NCI-H345 treated with DMSO at 0.1 percent for 48 hours (cell line): ENCODE results near the gene PPP2R2C.

Source experiments
- DNase-seq: peaks from one replicate; lab custom pipeline; 2025; ENCODE audit not compliant: unreplicated experiment; lab: John Stamatoyannopoulos, UW

Gene PPP2R2C

DNA sequence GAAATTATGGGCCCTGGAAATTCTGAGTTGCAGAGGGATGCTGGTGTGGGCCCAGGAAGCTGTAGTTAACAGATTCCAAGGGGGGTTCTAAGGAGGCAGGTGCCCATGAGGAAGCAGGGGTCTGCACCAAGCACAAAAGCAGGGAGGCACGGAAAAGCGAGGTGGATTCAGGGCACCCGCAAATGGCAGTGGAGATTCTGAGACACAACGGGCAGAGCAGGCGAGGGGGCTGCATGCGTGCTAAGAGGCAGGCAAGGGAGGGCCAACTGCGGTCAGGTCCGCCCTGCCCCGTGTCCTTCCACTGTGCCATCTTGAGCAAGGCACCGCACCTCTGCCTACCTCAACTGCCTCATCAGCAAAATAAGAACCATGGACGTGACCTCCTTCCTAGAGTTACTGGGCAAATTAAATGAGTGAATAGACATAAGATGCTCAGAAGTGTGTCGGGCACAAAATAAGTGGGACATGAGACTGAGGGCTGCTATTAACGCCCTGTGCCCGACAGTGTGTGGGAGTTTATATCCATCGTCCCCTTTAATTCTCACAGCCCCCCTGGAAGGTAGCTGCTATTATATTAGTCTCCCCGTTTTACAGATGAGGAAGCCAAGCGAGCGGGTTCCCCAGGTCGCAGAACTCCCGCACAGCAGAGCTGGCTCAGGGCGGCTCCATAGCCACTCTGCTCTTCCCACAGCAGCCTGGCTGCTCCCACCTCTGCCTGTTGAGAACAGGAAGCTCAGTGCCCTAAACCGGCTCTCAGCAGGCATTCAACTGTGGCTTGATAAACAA lies 67.6 kb downstream of the PPP2R2C start:
- DNase-seq = peak; percentile 43

DNA sequence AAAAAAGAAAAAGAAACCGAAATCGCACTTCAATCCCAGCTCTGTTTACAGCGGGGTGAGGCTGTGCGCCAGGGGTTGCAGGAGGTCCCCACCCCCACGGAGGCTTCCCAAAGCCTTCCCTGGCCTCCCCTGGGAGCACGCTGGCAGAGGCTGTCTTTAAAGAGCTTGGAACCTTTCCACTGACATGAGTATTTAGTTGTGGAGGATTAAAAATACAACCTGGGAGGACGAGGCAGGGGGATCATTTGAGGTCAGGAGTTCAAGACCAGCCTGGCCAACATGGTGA lies 69.1 kb downstream of the PPP2R2C start:
- DNase-seq = no peak

DNA sequence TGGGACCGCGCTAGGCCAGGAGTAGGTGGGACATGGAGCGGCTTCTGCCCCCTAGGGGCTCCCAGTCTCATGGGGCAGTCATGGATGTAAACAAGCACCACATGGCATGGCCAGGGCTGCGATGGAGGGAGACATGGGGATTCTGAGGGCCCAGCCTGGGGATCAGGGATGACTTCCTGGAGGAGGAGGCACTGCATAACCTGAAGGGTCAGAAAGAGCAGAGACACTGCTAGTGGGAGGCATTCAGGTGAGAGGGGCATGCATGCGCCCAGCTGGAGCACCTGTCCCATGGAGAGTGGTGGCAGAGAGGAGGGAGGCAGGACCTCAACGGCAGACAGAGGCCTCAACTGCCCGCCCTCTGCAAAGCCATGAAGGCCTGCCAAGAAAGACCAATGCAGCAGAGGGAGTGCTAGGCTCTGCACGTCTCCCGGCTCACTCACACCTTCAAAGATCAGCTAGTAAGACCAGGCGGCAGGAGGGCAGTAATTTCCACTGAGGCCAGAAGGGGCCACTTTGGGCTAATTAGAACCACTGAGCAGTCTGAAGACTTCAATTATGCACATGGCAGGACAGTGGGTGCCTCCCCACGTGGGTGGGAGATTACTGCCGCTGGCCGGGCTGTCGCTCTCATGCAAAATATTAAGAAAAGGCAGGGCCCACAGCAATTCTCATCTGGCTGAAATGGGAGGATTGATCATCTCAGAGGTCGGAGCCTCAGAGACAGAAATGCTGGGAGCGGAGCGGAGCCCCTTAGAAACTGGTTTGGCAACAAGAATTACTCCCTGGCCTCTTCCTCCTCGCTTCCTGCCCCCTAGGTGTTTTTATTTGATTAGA lies 69.6 kb downstream of the PPP2R2C start:
- DNase-seq = no peak

DNA sequence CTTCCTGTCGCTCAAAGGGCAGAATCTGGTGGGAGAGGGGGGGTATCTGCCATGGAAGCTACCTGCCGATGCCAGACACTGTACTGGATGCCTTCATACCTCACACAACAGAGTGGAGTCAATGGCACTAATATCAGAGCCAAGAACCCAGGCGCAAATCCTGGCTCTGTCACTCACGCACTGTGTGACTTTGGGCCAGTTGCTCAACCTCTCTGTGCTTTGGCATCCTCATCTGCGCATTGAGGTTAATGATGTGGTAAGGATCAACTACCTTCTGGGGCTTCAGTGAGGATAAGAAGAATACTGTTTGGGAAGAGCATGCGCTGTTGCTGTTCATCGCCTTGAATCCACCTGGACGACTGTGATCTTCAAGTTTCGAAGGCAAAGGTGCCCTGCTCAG lies 70.6 kb downstream of the PPP2R2C start:
- no peak for DNase-seq

DNA sequence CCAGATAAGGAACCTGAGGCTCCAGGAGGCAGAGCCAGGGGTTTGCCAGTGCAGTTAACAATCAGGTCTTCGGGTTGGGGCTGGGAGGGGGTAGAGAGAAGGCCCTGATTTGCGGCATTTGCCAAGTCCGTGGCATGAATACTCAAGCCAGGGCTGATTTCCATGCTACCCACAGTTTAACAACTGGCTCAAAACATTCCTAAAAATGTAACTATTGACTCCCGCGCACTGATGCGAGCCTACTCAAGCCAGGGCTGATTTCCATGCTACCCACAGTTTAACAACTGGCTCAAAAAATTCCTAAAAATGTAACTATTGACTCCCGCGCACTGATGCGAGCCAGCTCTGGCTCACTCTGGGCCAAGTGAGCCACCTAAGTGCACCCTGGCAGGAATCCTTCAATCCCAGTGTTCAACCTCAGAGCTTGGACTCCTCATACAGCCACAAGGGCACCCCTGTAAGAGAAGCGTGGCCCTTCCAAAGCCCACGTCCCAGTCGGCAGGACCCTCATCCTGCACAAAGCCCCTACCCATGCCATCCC lies 75.6 kb downstream of the PPP2R2C start:
- DNase-seq = no peak

DNA sequence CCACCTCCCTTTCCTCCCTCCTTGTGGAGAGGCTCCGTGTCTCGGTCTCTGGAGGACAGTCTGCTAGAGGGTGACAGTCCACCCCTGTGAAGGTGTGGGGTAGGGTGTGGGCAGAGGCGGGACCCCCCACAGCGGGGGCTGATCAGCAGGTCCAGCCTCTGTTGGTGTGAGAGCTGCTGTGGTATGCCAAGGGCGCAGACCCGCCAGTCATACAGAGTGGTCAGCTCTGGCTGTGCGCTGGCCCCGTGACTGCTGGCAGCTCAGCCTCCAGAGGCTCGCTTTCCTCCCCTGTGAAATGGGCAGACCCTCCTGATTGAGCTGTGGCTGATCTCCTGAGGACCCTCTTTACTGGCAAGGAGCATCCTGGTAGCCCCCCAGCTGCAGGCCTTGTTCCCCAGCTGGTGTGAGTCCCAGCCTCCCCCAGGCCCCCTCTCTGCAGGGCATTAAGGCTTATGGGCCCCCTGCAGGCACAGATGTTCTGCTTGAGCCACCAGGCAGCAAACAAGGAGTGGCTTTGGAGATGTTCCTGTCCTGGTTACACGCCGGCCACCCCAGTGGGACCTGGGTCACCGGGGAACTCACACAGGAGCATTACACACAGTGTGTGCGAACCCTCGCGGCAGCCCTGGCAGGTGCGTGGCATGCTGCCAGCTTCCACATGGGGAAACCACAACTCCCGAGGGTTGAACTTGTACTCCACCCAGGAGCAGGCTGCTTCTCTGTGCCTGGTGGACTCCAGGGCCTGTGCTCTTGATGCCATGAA lies 76.8 kb downstream of the PPP2R2C start:
- DNase-seq = no peak

DNA sequence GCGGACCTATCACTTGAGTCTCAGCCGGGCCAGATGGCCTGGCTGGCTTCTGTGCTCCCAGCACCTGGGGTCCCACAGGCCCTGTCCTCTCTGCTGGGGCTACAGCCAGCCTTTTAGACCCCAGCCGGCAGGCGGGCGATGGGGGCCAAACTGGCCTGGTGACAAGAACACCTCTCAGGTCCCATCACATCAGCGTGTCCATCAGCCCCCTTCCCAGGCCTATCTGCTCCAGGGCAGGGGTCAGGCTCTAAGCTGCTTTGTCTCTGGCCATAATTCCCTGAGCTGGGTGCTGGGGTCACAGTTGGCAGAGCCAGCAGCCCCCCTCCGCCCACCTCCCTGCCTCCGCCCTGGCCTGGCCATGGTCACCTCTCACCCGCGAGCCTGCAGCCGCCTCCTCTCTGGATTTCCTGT lies 77.7 kb downstream of the PPP2R2C start:
- DNase-seq = no peak

DNA sequence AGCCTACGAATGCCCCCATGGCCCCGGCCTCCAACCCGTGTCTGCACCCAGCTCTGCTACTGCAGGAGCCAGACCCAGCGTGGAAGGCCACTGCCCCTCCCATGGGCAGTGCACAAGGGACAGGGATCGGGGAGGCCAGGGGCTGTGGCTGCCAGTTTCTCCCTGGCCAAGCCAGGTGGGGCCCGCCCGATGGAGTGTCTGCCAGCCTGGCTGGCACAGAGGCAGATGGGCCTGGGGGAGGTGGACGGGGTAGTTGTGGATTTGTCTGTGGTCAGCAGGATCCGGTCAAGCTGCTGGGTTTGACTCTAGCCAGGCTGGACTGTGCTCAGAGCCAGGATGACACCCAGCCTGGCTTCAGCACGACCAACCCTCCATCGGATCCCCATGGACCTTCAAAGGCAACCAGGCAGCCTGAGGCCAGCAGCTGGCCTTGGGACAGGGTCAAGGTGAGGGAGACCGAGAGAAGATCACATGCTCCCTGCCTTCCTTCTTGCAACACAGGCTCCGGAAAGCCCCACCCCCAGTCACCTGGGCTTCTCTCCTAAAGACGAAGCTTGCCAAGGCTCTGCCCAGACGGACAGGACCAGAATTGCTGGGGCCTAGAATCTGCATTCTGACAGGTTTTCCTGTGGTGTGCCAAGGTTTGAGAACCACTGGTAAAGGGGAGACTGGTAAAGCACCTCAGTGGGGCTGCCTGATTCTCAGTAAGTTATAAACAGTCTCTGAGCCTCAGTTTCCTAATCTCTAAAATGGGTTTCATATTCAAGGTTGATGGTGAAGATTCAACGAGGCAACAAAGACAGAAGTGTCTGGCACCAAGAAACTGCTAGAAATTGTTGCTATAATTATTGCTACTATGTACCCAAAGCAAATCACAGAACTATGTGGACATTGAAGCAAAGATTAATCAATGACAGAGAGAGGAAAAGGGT lies 78.6 kb downstream of the PPP2R2C start:
- DNase-seq = no peak

DNA sequence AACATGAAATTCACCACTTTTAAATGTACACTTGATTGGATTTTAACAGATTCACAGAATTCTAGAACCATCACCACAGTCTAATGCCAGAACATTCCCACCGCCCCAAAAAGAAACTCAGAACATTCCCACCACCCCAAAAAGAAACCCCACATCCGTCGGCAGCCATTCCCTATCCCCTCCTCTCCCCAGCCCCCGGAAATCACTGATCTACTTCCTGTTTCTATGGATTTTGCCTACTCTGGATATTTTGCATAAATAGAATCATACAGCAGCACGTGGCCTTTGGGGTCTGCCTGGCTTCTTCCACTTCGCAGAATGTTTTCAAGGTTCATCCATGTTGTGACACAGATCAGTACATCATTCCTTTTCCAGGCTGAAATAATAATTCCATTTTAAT lies 79.3 kb downstream of the PPP2R2C start:
- DNase-seq = no peak

DNA sequence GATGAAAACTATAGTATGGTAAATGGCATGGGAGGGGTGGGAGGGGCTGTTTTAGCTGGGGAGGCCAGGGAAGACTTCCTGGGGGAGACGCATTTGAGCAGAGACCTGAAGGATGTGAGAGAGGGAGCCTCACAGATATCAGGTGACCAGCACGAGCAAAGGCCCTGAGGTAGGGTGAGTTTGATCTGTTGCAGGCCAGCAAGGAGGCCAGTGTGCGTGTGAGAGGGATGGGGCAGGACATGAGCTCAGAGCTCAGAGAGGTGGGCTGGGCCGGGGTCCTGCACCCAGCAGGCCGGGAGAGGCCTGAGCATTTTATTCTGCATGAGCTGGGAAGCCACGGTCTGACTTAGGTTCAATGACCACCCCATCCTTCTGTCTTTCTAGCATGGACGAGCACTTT lies 80.0 kb downstream of the PPP2R2C start:
- no peak for DNase-seq

DNA sequence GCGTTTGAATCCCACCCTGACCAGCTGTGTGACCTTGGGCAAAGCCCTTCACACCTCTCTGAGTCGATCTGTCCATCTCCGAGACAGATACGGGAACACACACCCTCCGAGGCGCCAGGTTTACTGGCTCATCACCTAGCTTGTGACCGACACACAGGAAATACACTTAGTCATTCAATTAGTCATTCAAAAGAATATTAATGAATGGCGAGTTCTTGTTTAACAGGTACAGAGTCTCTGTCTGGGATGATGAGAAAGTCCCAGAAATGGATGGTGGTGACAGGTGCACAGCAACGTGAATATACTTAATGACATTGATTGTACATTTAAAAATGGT lies 80.6 kb downstream of the PPP2R2C start:
- no peak for DNase-seq

DNA sequence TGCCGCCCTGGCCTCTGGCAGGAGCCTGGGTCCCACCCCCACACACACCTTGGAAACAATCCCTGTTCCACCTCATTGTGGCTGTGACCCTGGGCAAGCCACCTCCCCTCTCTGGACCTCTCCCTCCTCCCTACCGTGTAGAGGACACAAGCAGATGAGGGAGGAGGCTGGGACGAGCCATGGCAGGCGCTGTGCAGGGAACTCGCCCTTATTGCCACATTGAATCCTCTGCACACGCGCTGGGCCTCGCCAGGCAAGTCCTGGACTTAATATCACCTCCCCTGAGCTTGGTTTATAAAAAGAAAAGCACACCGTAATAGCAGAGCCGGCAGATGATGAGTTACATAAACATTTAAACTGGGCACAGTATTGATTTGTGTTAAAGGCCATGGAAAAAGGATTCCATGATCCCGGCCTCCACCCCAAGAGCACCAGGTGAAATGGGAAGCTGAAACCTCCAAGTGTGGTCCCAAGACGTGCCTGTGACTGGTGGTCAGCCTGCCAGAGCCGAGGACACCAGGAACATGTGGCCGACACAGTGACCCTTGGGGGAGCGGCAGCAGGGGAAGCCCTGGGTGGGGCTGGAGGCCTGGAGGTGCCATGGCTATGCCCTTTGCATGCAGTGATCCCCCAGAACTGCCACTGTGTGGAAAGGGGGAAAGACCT lies 81.1 kb downstream of the PPP2R2C start:
- DNase-seq = no peak

DNA sequence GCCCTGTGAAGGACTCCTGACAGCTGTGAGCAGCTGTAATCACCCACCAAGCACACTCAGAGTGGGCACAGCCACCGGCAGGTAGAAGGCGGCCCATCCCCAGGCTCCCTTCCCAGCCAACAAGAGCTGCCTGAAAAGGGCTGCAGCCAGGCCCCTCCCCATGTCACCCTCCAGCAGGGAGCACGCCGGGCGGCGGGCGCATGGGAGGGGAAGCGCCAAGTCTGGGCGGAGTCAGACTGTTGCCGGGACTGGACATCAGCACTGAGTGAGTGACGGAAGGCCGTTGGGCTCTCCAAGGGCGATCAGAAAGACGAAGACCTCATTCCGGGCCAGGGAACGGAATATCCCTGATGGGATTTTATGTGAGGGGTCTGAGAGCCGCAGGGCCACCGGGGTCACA lies 82.1 kb downstream of the PPP2R2C start:
- DNase-seq = no peak

DNA sequence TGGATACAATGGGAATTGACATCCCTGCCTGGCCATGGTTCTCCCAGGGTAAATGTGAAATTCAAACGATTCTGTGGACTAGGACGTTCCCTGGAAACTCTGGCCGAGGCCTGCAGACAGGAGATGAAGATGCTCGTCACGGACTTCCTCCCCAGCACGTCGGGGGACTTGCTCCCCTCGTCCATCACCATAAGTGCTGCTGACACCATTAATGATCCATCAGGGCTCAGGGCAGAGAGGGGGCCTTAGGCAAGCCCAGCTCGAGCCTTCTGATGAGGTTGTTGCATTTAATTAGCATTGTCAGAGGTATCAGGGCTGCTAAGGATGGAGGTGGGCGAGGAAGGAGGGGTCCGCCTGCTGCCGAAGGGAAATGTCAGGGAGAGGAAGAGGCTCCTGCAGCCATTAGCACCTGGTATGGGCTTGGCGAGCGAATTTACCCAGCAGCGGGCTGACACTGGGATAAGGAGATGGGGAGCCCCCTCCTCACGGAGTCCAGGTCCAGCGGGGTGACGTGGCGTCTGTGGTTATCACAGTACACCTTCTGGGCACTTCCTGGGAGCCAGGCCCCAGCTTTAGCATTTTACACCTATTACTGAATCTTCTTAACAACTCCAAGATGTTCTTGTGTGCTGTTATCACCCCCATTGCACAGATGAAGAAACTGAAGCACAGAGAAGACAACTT lies 83.1 kb downstream of the PPP2R2C start:
- no peak for DNase-seq

DNA sequence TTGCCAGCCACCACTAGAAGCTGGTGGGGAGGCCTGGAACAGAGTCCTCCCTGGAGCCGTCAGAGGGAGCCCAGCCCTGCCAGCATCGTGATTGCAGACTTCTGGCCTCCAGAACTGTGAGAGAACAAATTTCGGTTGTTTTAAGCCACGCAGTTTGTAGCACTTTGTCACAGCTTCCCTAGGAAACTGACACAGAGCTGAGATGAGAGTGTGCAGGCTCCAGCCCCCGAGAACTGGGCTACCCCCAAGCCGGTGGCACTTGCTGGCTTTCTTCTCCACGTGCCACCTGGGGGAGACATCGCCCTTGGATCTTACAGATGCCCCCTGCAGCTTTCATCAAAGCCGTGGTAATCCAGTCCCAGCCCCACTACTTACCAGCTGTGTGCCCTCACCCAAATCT lies 83.7 kb downstream of the PPP2R2C start:
- DNase-seq = no peak

DNA sequence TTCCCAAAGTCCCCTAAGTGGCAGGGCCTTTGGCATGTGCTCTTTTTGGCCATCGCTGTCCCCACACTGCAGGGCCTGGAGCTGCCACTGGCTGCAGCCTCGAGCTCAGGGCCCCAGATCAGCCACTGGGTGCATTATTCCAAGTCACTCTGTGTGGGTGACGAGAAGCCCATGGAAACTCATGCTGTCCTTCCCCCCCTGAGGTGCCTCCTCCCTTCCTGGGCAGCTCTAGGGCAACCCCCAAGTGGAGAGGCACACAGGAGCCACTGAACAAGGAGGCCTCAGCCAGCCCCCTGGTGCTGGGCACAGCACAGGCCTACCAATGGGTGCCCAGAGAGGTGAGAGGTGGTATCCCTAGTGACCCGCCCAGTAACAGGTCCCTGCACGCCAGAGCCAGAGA lies 84.5 kb downstream of the PPP2R2C start:
- no peak for DNase-seq

DNA sequence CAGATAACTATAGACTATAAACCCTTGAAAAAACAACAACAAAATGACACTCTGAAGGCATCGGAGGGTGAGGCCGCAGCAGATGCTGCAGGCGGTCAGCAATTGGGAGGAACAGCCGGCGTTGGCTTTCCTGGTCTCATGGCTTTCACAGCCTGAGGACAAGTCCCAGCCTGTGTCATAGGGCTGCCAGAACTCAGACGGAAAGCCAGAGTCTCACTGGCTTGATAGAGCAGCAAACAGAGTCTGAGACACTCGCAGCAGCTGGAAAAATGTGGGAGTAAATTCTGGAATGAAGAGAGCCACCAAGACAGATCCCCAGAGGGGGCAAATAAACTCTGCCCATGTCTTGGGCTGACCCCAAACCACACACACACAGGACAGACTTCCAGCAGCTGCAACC lies 86.3 kb downstream of the PPP2R2C start:
- DNase-seq = no peak

DNA sequence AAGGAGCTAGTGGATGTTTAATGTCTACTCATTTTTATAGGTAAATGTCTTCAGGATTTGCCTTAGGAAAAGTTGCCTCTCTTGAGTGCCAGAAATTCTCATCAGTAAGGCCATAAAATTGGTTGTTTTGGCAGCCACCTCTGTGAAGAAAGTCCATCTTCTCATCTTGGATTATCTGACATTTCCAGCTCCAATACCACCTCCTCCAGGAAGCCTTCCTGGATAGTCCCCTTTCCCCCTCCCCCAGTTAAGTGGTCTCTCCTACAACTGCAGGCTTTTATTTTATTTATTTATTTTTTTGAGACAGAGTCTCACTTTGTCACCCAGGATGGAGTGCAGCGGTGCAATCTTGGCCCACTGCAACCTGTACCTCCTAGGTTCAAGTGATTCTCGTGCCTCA lies 87.1 kb downstream of the PPP2R2C start:
- DNase-seq = no peak

DNA sequence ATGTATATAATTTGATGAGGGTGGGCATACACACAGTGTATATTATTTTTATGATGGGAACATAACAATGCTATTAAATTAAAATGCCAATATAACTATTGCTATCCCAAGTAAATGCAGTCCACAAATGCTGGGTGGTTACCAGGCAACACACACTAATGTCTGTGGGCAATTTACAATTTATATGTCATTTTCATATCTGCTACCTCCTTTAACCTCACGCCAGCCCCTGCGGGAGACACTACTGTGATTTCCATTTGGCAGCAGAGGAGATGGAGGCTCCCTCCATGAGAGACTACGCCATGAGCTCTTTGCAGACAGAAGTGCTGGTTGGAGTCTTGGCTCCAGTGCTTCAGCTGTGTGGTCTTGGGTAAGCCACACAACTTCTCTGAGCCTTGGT lies 87.9 kb downstream of the PPP2R2C start:
- DNase-seq = no peak

DNA sequence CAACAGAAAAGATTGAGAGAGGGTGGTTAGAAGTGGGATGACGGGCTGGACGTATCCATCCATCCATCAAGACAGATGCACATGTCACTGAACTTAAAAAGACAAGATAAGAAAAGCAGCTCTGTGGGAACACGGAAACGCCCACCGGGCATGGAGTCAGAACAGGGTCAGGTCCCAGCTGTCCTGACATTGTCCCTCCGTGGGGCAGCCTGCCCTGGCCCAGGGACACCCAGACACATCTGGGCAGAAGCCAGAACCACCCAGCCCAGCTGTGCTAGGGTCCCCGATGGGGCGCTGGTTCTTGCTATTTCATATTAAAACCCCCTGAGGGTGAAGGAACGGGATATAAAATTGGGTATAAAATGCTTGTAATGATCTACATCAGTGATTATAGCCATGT lies 88.5 kb downstream of the PPP2R2C start:
- DNase-seq = no peak
